Endothelial cell (in vitro differentiated cells): ENCODE data around the gene CFAP77. TPM values are rescaled to one million over a fixed set of nuclear protein-coding genes. Genes with fewer than 3 reads are reported as not detected.

Source experiments
- DNase-seq: peaks from one replicate; pipeline ENCODE4 v3.0.0; 2021; ENCODE audit warnings: low spot score
- H3K27ac Mint-ChIP-seq: one replicate; pipeline ENCODE4 v1.8.0; 2021; ENCODE audit warnings: mixed read lengths, inconsistent platforms; ENCODE audit not compliant: unreplicated experiment
- H3K27me3 Mint-ChIP-seq: one replicate; pipeline ENCODE4 v1.8.0; 2021; ENCODE audit warnings: mild to moderate bottlenecking, moderate library complexity, mixed read lengths, inconsistent platforms; ENCODE audit not compliant: unreplicated experiment
- H3K36me3 Mint-ChIP-seq: one replicate; pipeline ENCODE4 v1.8.0; 2021; ENCODE audit warnings: mild to moderate bottlenecking, low read depth, mixed read lengths, inconsistent platforms; ENCODE audit not compliant: unreplicated experiment
- H3K4me1 Mint-ChIP-seq: one replicate; pipeline ENCODE4 v1.8.0; 2021; ENCODE audit warnings: mild to moderate bottlenecking, mixed read lengths, inconsistent platforms; ENCODE audit not compliant: unreplicated experiment
- H3K4me3 Mint-ChIP-seq: one replicate; pipeline ENCODE4 v1.8.0; 2021; ENCODE audit warnings: mild to moderate bottlenecking, mixed read lengths, inconsistent platforms; ENCODE audit not compliant: unreplicated experiment
- H3K9me3 Mint-ChIP-seq: one replicate; pipeline ENCODE4 v1.8.0; 2021; ENCODE audit warnings: mixed read lengths, inconsistent platforms; ENCODE audit not compliant: unreplicated experiment
- CTCF ChIP-seq: fragments of 200-600 bp; sonication (generic); IDR thresholded peaks from one replicate; pipeline ENCODE4 v1.5.0; 2021; ENCODE audit warnings: antibody characterized with exemption; ENCODE audit not compliant: unreplicated experiment
- total RNA-seq: library from RNA; stranded (reverse); fragmentation: NEBNext Ultra II Directional; extraction: Animal tissue kit (Norgen Biotek cat#: 25700); gene quantifications from one replicate; pipeline ENCODE4 v1.2.1, GENCODE V29; 2021; ENCODE audit not compliant: unreplicated experiment

Gene CFAP77
- total RNA-seq, 1 donor from 2014 or later, result 3.7 TPM

DNA sequence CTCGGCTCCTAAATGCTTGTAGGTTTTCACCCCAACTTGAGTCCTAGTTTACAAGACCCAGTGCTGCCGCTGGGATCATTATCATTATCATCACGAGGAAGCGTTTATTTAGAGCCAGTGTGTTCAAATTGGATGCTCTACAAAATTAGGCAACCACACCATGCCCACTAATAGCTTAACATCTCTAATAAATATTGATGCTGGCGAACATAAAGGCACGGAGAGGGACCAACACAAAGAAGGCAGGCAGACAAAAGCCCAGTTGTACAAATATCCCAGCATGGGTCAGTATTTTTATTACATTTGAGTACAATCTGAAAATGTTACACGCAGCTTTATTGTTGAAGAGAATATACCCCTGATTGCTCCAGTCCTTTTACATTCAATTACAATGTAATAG lies 4.7 kb downstream of the CFAP77 start:
- Mint-ChIP-seq H3K27me3 (peaks cover 1% of the 10 kb centered on the region), H3K9me3 (no peaks in the 10 kb centered on the region), H3K4me3 (no peak overlapping the region), H3K4me1 (peaks cover 8% of the 10 kb centered on the region), H3K27ac (no peak overlapping the region), H3K36me3 (no peaks in the 10 kb centered on the region)
- no peak for TF ChIP-seq CTCF
- DNase-seq, result no peak

DNA sequence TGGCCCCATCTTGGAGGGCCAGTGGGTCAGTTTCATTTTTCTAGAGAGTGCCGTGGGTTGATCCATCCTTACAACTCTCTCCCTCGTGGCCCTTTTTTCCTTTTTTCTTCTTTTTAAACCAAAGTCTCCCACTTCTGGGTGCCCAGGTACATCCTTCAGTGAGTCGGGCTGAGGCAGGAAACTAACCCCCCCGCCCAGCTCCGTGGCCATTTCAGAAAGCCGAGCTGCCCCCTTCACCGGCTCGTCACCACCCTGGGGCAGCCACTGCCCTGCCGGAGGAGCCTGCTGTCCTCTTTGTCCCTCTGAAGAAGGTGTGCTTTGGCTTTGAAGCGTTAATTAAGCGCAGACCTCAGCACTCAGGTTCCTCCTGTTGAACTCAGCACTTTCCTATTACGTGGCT lies 5.2 kb downstream of the CFAP77 start:
- no peak overlapping the region for H3K27ac Mint-ChIP-seq
- peaks cover 1% of the 10 kb centered on the region for H3K27me3 Mint-ChIP-seq
- no peaks in the 10 kb centered on the region for H3K36me3 Mint-ChIP-seq
- no peak for DNase-seq
- H3K9me3 Mint-ChIP-seq, result no peaks in the 10 kb centered on the region
- no peak for TF ChIP-seq CTCF
- peaks cover 8% of the 10 kb centered on the region for H3K4me1 Mint-ChIP-seq
- no peak overlapping the region for H3K4me3 Mint-ChIP-seq

DNA sequence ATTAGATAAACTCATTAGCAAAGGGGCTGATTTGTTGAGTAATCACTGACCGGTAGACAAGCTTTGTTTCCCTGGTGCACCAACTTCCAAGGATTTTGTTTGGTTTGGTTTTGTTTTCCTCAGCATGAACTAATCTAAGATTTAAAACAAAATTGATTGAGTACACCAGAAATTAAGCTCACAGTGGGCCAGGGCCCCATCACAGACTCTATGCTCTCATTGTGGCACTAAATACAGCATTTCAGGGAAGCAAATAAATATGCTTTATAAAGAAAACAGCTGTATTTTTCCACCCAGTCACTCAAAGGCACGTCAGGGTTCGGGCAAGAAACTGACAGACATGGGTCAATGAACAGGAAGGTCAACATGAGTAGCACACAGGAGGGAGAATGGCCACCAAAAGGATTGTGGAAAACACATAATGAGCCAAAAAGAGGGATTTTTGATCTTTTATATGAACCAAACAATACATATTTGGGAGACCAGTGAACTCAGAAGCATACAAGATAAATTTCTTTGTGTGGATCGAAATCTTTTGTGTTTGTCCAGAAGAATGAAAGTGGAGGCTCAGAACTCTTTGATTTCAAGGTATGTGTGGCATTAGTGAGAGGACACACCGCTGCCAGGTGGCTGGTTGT lies 8.8 kb downstream of the CFAP77 start:
- H3K36me3 Mint-ChIP-seq, result no peaks in the 10 kb centered on the region
- H3K4me1 Mint-ChIP-seq, result no peaks in the 10 kb centered on the region
- H3K9me3 Mint-ChIP-seq, result no peaks in the 10 kb centered on the region
- TF ChIP-seq CTCF, result no peak
- peaks cover 1% of the 10 kb centered on the region for H3K27me3 Mint-ChIP-seq
- H3K27ac Mint-ChIP-seq, result no peak overlapping the region
- DNase-seq, result no peak
- no peak overlapping the region for H3K4me3 Mint-ChIP-seq

DNA sequence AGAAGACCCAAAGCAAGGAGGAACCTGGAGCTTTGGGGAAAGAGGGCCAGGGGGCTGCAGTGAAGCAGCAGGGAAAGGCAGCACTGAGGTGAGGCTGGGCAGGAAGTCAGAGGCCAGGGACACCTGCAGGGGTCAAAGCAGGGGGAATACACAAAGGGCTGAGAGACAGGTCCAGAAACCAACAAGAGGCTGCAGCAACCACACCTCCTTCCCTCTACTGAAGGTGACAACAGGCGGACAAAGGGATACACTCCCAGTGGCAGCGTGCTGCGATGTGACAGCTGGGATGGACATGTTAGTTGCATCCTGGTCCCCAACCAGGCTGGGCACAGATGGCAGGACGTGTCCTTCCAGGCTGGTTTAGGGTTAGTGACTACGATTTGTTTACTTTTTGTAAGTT lies 12.6 kb downstream of the CFAP77 start:
- TF ChIP-seq CTCF, result no peak
- DNase-seq, result no peak
- Mint-ChIP-seq H3K4me1 (peaks cover 14% of the 10 kb centered on the region), H3K9me3 (no peaks in the 10 kb centered on the region), H3K36me3 (no peaks in the 10 kb centered on the region), H3K27me3 (peaks cover 3% of the 10 kb centered on the region), H3K4me3 (no peak overlapping the region), H3K27ac (no peak overlapping the region)

DNA sequence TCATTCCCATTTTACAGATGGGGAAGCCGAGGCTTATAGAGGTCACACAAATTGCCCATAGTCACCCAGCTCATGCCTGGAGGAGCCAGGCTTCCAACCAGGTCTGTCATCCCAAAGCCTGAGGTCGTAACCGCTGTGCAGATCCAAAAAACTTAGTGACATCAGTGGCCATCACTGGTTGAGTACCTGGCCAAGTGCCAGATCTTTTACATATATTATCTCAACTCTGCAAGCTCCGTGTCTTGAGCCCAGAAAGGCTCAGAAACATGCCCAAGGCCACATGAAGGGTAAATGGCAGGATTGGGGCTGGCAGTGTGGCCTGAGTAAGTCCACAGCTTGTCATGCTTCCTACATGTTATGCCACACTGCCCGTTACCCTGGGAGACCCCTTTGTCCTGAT lies 13.5 kb downstream of the CFAP77 start:
- no peaks in the 10 kb centered on the region for H3K36me3 Mint-ChIP-seq

More for the DNA sequence above, 13.5 kb downstream of the CFAP77 start:
- DNase-seq, result no peak
- no peak for TF ChIP-seq CTCF
- Mint-ChIP-seq H3K27ac (no peak overlapping the region), H3K4me3 (no peak overlapping the region), H3K4me1 (peaks cover 14% of the 10 kb centered on the region), H3K27me3 (peaks cover 3% of the 10 kb centered on the region), H3K9me3 (no peaks in the 10 kb centered on the region)
